Kidney epithelial cell (primary cell): Measurements from ENCODE around the gene SORCS2. TPM values are rescaled to one million over a fixed set of nuclear protein-coding genes. Genes with fewer than 3 reads are reported as not detected.

Source experiments
- DNase-seq: peaks from one replicate; pipeline ENCODE4 v3.0.0-alpha.2; 2010; ENCODE audit warnings: low read depth
- H3K27me3 ChIP-seq: 2 replicates; pipeline ENCODE4 v1.6.0; 2011; ENCODE audit warnings: low read length; ENCODE audit not compliant: control insufficient read depth, insufficient read depth
- H3K36me3 ChIP-seq: 2 replicates; pipeline ENCODE4 v1.5.1; 2011; ENCODE audit warnings: low read length; ENCODE audit not compliant: control insufficient read depth, insufficient read depth
- H3K4me3 ChIP-seq: 2 replicates; pipeline ENCODE4 v1.5.1; 2011; ENCODE audit warnings: low read depth, mild to moderate bottlenecking, control low read depth, low read length
- CTCF ChIP-seq: IDR thresholded peaks from 2 replicates; pipeline ENCODE4 v1.5.1; 2011; ENCODE audit warnings: mild to moderate bottlenecking, moderate library complexity, low read length, control low read depth, inconsistent platforms; ENCODE audit not compliant: insufficient read depth, poor library complexity, severe bottlenecking
- total RNA-seq: library from RNA; depleted of rRNA; stranded (reverse); fragments of >200 nt; gene quantifications from 2 replicates; pipeline ENCODE4 v1.2.3, GENCODE V29; 2015

Gene SORCS2
- total RNA-seq, 1 donor from 2014 or later, result 1.4 TPM

GRCh38 chr4:7722766-7723387 lies 530.5 kb downstream of the SORCS2 start:
- no peaks in the 10 kb centered on the region for H3K36me3 ChIP-seq
- DNase-seq, result no peak
- no peak for TF ChIP-seq CTCF
- peaks cover 18% of the 10 kb centered on the region for H3K27me3 ChIP-seq
- H3K4me3 ChIP-seq, result no peak overlapping the region

GRCh38 chr4:7723625-7724024 lies 531.3 kb downstream of the SORCS2 start:
- Histone ChIP-seq H3K27me3 (peaks cover 16% of the 10 kb centered on the region), H3K4me3 (no peak overlapping the region), H3K36me3 (no peaks in the 10 kb centered on the region)
- TF ChIP-seq CTCF, result no peak
- no peak for DNase-seq

GRCh38 chr4:7725951-7726350 lies 533.6 kb downstream of the SORCS2 start:
- Histone ChIP-seq H3K4me3 (no peak overlapping the region), H3K36me3 (no peaks in the 10 kb centered on the region), H3K27me3 (peaks cover under 1% of the 10 kb centered on the region)
- DNase-seq, result no peak
- TF ChIP-seq CTCF, result no peak

- TF ChIP-seq CTCF, result no peak
- DNase-seq, result no peak
Measured at GRCh38 chr4:7726665-7727413, 534.5 kb downstream of the SORCS2 start.

GRCh38 chr4:7727749-7728148 lies 535.4 kb downstream of the SORCS2 start:
- no peak for DNase-seq
- no peaks in the 10 kb centered on the region for H3K36me3 ChIP-seq
- H3K27me3 ChIP-seq, result no peaks in the 10 kb centered on the region
- H3K4me3 ChIP-seq, result no peak overlapping the region
- no peak for TF ChIP-seq CTCF

More at GRCh38 chr4:7726665-7727413, 534.5 kb downstream of the SORCS2 start:
- Histone ChIP-seq H3K36me3 (no peaks in the 10 kb centered on the region), H3K4me3 (no peak overlapping the region), H3K27me3 (no peaks in the 10 kb centered on the region)

- no peaks in the 10 kb centered on the region for H3K36me3 ChIP-seq
- H3K4me3 ChIP-seq, result no peak overlapping the region
- DNase-seq, result no peak
- H3K27me3 ChIP-seq, result peaks cover 4% of the 10 kb centered on the region
- TF ChIP-seq CTCF, result no peak
Measured at GRCh38 chr4:7731437-7731836, 539.1 kb downstream of the SORCS2 start.
